ENCODE results near the gene LTB. TPM values are rescaled to one million over a fixed set of nuclear protein-coding genes. Genes with fewer than 3 reads are reported as not detected.

Gene LTB
- total and polyA plus RNA-seq, 2 of the 4 experiments (the other 2 are of a cell fraction), result not detected

GRCh38 chr6:31546958-31547726 is 35.1 kb downstream of the LTB start, which contains the start of gene NFKBIL1:
Gene NFKBIL1 (plus strand): TSS chr6:31547608. CDS start chr6:31547695, 87 bp downstream.
- Histone ChIP-seq H4K91ac (ENCODE audit: insufficient read depth, low read depth, low read length) (peak within 1 kb of the TSS; percentile 48), H3K23ac (ENCODE audit: low read depth, low read length) (peak within 1 kb of the TSS; percentile 93), H3K9ac (ENCODE audit: low read depth, low read length) (peak within 1 kb of the TSS; percentile 81), H4K20me1 (ENCODE audit: insufficient read depth, low read length) (no peaks in the 10 kb centered on the region), H3K4ac (ENCODE audit: low read depth, low read length) (peak within 1 kb of the TSS; percentile 87), H3K27me3 (ENCODE audit: control insufficient read depth, insufficient read depth, low read length) (no peaks in the 10 kb centered on the region), H3K56ac (ENCODE audit: extremely low read depth, insufficient read depth, low read length) (peak within 1 kb of the TSS; percentile 90), H2BK120ac (ENCODE audit: low read depth, low read length) (peak within 1 kb of the TSS; percentile 27; the same call in 1 of the 2 replicates), H3K14ac (replicated peaks; ENCODE audit: low read depth, low read length) (peak within 1 kb of the TSS; percentile 90), H3K4me1 (ENCODE audit: control insufficient read depth, insufficient read depth, low read length) (peaks cover 6% of the 10 kb centered on the region), H2BK20ac (ENCODE audit: low read depth, low read length) (no peak within 1 kb of the TSS), H4K5ac (ENCODE audit: low read depth, low read length) (peak within 1 kb of the TSS; percentile 89), H2BK15ac (ENCODE audit: low read depth, low read length) (no peak within 1 kb of the TSS), H3K27ac (ENCODE audit: insufficient read depth, low read length) (peak within 1 kb of the TSS; percentile 74), H2BK5ac (ENCODE audit: low read depth, low read length, poor library complexity, severe bottlenecking) (peak within 1 kb of the TSS; percentile 84), H3K4me2 (ENCODE audit: low read depth, low read length) (peak within 1 kb of the TSS; percentile 88), H2AK5ac (ENCODE audit: low read depth, low read length) (peak within 1 kb of the TSS; percentile 92), H4K8ac (ENCODE audit: low read depth in 2 of 2, low read length in 2 of 2) (peak within 1 kb of the TSS; percentile 91 to 98), H3K79me1 (ENCODE audit: low read depth in 1 of 2, low read length in 2 of 2) (peaks cover 8 to 36% of the 10 kb centered on the region in 2 experiments; a peak in 3 of 4 replicates), H3K36me3 (ENCODE audit: control insufficient read depth, insufficient read depth, low read length) (peaks cover 11% of the 10 kb centered on the region), H2AK9ac (replicated peaks; ENCODE audit: low read depth, low read length, poor library complexity) (peak within 1 kb of the TSS; percentile 97), H3K9me1 (ENCODE audit: insufficient read depth, low read length) (peaks cover 6% of the 10 kb centered on the region), H3K9me3 (ENCODE audit: control insufficient read depth, insufficient read depth, low read length) (no peaks in the 10 kb centered on the region), H3K18ac (ENCODE audit: low read depth, low read length) (no peak within 1 kb of the TSS; the same call in 1 of the 2 replicates), H2AFZ (replicated peaks; ENCODE audit: low read length, poor library complexity) (peak within 1 kb of the TSS; percentile 88), H3K4me3 (ENCODE audit: insufficient read depth, low read depth, low read length) (peak within 1 kb of the TSS; percentile 45)
- TF ChIP-seq POLR2A (IDR thresholded peaks at IDR 0.05; ENCODE audit: low read depth, low read length), result peak; percentile 87
- no peak for TF ChIP-seq RAD21 (IDR thresholded peaks at IDR 0.05; ENCODE audit: low read length)
- TF ChIP-seq CEBPB (IDR thresholded peaks at IDR 0.05; ENCODE audit: low read depth, low read length), result peak; percentile 91
- TF ChIP-seq MAFK (IDR thresholded peaks at IDR 0.05; ENCODE audit: low read depth, low read length), result no peak
- TF ChIP-seq MAZ (IDR thresholded peaks at IDR 0.05; ENCODE audit: borderline replicate concordance, low read depth, low read length), result peak; percentile 85; the same call in 1 of the 2 replicates
- TF ChIP-seq RFX5 (IDR thresholded peaks at IDR 0.05; ENCODE audit: low read depth, low read length), result no peak
- peak; percentile 9; the same call in 1 of the 2 replicates for TF ChIP-seq SMC3 (IDR thresholded peaks at IDR 0.05; ENCODE audit: low read depth, low read length)
- ChIA-PET CTCF (interaction anchor here (0.6 to 2.4 kb wide), 11 partner anchors 13 to 192 kb away, joined by 3 to 15 read pairs (median 4); partner anchors contain the start of genes LST1 and NCR3), POLR2A (ENCODE audit: unreplicated experiment) (interaction anchor here (0.6 to 1.1 kb wide), 7 partner anchors 34 to 574 kb away, joined by 3 to 13 read pairs (median 7); no protein-coding TSS in a partner anchor)
- no TSS peak for BruUV-seq (replicated peaks)
- 0% methylated on average over 5 of the region's 25 CpGs; no CpG with 5 or more reads in 1 of the 2 experiments for WGBS, 2 experiments (ENCODE audit: extremely low coverage in 2 of 2, insufficient read length in 1 of 2)
- dilution Hi-C loops (cut with HindIII; ENCODE audit: low sequenced_read_pairs, unreplicated experiment), result no loop called here
- intact Hi-C loops (cut with micrococcal nuclease), result loop anchor here (1.0 to 5.0 kb wide), 6 partner anchors 35 to 405 kb away; partner anchors contain the start of genes GPANK1, HSPA1B and LTB
- DNase-seq, result peak; percentile 98
- peak; percentile 81 for ATAC-seq (ENCODE audit: low read depth)
- in situ Hi-C loops (cut with MboI; ENCODE audit: low sequenced_read_pairs), result loop anchor here (5.0 to 10.0 kb wide), 2 partner anchors 50 to 288 kb away; no protein-coding TSS in a partner anchor
